Testis (tissue), 3 donors: ENCODE data around the gene EML4. TPM values are rescaled to one million over a fixed set of nuclear protein-coding genes. Genes with fewer than 3 reads are reported as not detected.
"Not testable (repeated sequence)": the region's sequence is repeated elsewhere in the genome, so short reads cannot be mapped to it uniquely, and the experiment has no call there.

Experiments used
- DNase-seq: peaks from one replicate; pipeline ENCODE4 v3.0.0-alpha.2; 2019
- H3K27ac ChIP-seq, 2 donors: fragments of 200-600 bp; sonication (generic); one replicate each; pipeline ENCODE4 v1.5.1; 2019
- H3K27me3 ChIP-seq: fragments of 200-600 bp; sonication (generic); one replicate; pipeline ENCODE4 v1.5.1; 2019
- H3K36me3 ChIP-seq: fragments of 200-600 bp; sonication (generic); one replicate; pipeline ENCODE4 v1.5.1; 2017; ENCODE audit warnings: low read depth; ENCODE audit errors: missing control alignments
- H3K4me1 ChIP-seq: fragments of 200-600 bp; sonication (generic); one replicate; pipeline ENCODE4 v1.5.1; 2019
- H3K4me3 ChIP-seq, 2 donors: fragments of 200-600 bp; sonication (generic); one replicate each; pipeline ENCODE4 v1.5.1; 2017 to 2019
- H3K9me3 ChIP-seq: fragments of 200-600 bp; sonication (generic); one replicate; pipeline ENCODE4 v1.5.1; 2017
- CTCF ChIP-seq, 3 experiments: fragments of 450-650 bp in 2 of 3; fragments of 200-600 bp in 1 of 3; sonication (generic) in 1 of 3; IDR thresholded peaks; one replicate each; pipeline ENCODE4 v1.5.1; 2016 to 2019; ENCODE audit warnings: antibody characterized with exemption in 3 of 3, mild to moderate bottlenecking in 2 of 3, moderate library complexity in 1 of 3
- POLR2A ChIP-seq: fragments of 450-650 bp; IDR thresholded peaks from one replicate; pipeline ENCODE4 v1.6.1; 2017; ENCODE audit warnings: antibody characterized with exemption, mild to moderate bottlenecking, moderate library complexity
- WGBS, 2 donors: methylation state at CpG; one replicate each; pipeline ENCODE4 v1.1.5; 2018; 5-methylcytosine and 5-hydroxymethylcytosine counted together
- intact Hi-C: fragments of 100-400 bp; cut with DNase I; formaldehyde crosslinking; loops from one replicate; pipeline ENCODE4 v1.15.1; 2023; ENCODE audit warnings: low total_unique reads
- polyA plus RNA-seq: library from polyadenylated mRNA; stranded (reverse); fragments of 350-450 nt; fragmentation: Illumina TruSeq; extraction: RNeasy Lipid Tissue Mini Kit (QIAGEN cat#74804); gene quantifications from one replicate; pipeline ENCODE4 v1.2.3, GENCODE V29; 2014; ENCODE audit warnings: low read depth, low replicate concordance; ENCODE audit not compliant: insufficient read depth
- total RNA-seq, 2 donors: library from RNA; depleted of rRNA; stranded (reverse); fragments of >200 nt; gene quantifications; one replicate each; pipeline ENCODE4 v1.2.3, GENCODE V29; 2016

The EML4 gene
- total and polyA plus RNA-seq, 3 donors from 2014 or later: 49.0 to 71.0 (median 67.1) TPM

GRCh38 chr2:42133771-42134195, 35.4 kb upstream of the EML4 start:
- Histone ChIP-seq H3K27me3 (no peaks in the 10 kb centered on the region), H3K27ac (no peak overlapping the region), H3K4me3 (no peak overlapping the region), H3K4me1 (peaks cover 19% of the 10 kb centered on the region), H3K9me3 (no peaks in the 10 kb centered on the region), H3K36me3 (no peaks in the 10 kb centered on the region)
- TF ChIP-seq POLR2A: no peak
- no peak for TF ChIP-seq CTCF (IDR thresholded peaks at IDR 0.05)
- WGBS, 2 donors: 71 to 74% methylated on average over 11 of the region's 11 CpGs
- no peak for DNase-seq
- intact Hi-C loops: no loop called here

- peaks cover 24% of the 10 kb centered on the region for H3K4me1 ChIP-seq
- intact Hi-C loops: not testable (repeated sequence)
Observed at GRCh38 chr2:42134401-42134932, 34.7 kb upstream of the EML4 start.

DNA sequence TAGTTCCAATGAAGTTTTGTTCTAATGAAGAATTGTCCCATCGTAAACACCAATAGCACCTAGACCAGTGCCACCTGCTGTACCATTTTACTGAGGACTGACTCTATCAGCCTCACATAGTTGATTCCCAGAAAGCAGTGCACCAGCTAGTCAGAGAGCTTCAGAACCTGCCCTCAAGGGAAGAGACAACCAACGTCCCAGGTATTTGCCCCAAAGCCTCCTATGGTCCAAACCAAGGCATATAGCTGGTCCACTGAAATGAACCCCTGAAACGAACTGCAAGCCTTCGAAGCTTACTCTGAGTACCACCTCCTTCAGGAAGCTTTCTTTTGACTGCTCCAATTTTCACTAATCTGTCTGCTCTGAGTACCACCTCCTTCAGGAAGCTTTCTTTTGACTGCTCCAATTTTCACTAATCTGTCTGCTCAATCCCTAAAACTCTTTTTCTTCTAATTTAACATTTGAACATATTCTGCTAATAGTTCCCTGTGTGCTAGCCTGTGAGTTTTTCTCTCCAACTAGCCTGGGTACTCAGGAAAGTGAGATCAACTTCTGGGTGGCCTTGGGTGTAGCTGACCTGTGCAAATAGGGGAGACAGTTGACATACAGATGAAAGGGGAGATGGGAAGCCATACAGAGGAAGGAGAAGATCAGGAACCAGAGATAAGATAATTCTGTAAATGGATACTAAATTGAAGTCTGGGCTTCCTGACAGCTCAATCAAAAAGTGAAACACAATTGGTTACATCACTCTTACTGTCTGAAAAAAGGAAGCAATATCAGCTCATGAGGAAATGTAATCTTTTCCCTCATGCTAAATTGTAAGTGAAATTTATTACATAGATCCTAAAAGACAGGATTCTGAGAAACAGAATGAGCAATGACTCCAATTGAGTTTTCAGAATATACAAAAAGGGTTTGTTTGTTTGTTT, 33.5 kb upstream of the EML4 start:
- WGBS, 2 donors: 82 to 92% methylated on average over 4 of the region's 4 CpGs
- Histone ChIP-seq H3K4me1 (peaks cover 24% of the 10 kb centered on the region), H3K27ac (no peak overlapping the region)

More at GRCh38 chr2:42134401-42134932, 34.7 kb upstream of the EML4 start:
- H3K27ac ChIP-seq, H3K27me3 ChIP-seq, DNase-seq, H3K36me3 ChIP-seq, H3K9me3 ChIP-seq, H3K4me3 ChIP-seq: not testable (repeated sequence)
- WGBS, 2 donors: 83 to 89% methylated on average over 10 of the region's 10 CpGs

GRCh38 chr2:42136782-42137124, 32.4 kb upstream of the EML4 start:
- no peak overlapping the region for H3K27ac ChIP-seq
- H3K4me1 ChIP-seq: peaks cover 32% of the 10 kb centered on the region
- intact Hi-C loops: no loop called here
- no peaks in the 10 kb centered on the region for H3K36me3 ChIP-seq
- DNase-seq: no peak
- H3K9me3 ChIP-seq: no peaks in the 10 kb centered on the region
- TF ChIP-seq POLR2A (no peak), CTCF (IDR thresholded peaks at IDR 0.05) (no peak)
- no peak overlapping the region for H3K4me3 ChIP-seq
- no peaks in the 10 kb centered on the region for H3K27me3 ChIP-seq
- WGBS, 2 donors: 73 to 79% methylated on average over 2 of the region's 2 CpGs

More for the DNA sequence above, 33.5 kb upstream of the EML4 start:
- Histone ChIP-seq H3K9me3 (no peaks in the 10 kb centered on the region), H3K36me3 (no peaks in the 10 kb centered on the region), H3K4me3 (no peak overlapping the region), H3K27me3 (no peaks in the 10 kb centered on the region)
- TF ChIP-seq POLR2A (no peak), CTCF (IDR thresholded peaks at IDR 0.05) (no peak)
- DNase-seq: no peak
- intact Hi-C loops: no loop called here

DNA sequence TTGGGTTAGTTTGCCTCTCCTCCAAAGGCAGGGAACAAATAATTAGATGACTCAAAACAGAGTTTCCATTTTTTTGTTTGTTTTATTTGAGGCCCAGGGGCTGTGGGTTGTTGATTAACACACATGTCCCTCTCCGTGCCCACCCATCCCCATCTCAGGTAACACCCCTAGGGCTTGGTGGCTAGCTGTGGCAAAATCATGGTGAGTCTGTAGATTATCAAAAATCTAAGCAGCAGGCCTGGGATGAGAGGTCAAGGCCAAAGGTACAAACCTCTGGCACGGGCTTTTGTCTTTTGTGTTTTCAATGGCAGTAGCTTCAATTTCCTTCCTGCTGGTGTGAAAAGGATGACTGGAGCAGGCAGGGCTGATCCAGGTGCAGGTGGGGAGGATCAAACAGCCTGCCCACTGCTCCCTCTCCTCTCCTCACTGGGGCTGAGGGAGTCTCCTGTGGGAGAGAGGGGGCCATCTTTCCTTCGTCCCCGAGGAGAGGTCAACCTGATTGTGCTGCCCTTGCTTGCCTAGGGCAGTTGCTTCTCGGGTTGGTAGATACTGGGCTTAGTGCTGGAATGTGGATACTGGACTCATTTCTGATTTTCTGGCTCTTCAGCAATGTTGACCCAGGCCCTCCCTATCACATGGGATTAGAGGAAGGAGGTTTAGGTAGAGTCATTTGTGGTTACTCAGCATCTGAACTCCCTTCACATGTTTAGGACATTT, 31.9 kb upstream of the EML4 start:
- no peak overlapping the region for H3K27ac ChIP-seq

More for the DNA sequence above, 31.9 kb upstream of the EML4 start:
- H3K4me1 ChIP-seq: peaks cover 37% of the 10 kb centered on the region
- H3K9me3 ChIP-seq: no peaks in the 10 kb centered on the region
- no peaks in the 10 kb centered on the region for H3K27me3 ChIP-seq
- no peak for DNase-seq
- 71 to 72% methylated on average over 3 to 5 of the region's 5 CpGs for WGBS, 2 donors
- intact Hi-C loops: no loop called here
- H3K36me3 ChIP-seq: no peaks in the 10 kb centered on the region
- TF ChIP-seq POLR2A (no peak), CTCF (IDR thresholded peaks at IDR 0.05) (no peak)
- H3K4me3 ChIP-seq: no peak overlapping the region
